H1 (cell line): ENCODE data around the gene TGM1. TPM values are rescaled to one million over a fixed set of nuclear protein-coding genes. Genes with fewer than 3 reads are reported as not detected.

Experiments
- CBX5 ChIP-seq: fragments of 300-800, 300-1000 bp; sonication (generic); IDR thresholded peaks from 2 replicates; pipeline ENCODE4 v1.7.1; 2016; ENCODE audit warnings: antibody characterized with exemption, low read length, low read depth
- CHD7 ChIP-seq: fragments of 300-600 bp; sonication (generic); IDR thresholded peaks from 2 replicates; pipeline ENCODE4 v1.7.1; 2012; ENCODE audit warnings: low read length, moderate library complexity, mild to moderate bottlenecking, inconsistent platforms; ENCODE audit not compliant: insufficient replicate concordance
- GTF2F1 ChIP-seq: IDR thresholded peaks from 2 replicates; pipeline ENCODE4 v1.6.1; 2012; ENCODE audit warnings: low read depth, low read length, improper control_type of control experiment, borderline replicate concordance
- HDAC2 ChIP-seq, 2 experiments: fragments of 300-600 bp in 1 of 2; sonication (generic) in 1 of 2; IDR thresholded peaks; 2 replicates each; pipeline ENCODE4 v1.6.1; 2011 to 2012; ENCODE audit warnings: low read depth in 2 of 2, low read length in 2 of 2, mild to moderate bottlenecking in 2 of 2, moderate library complexity in 2 of 2, borderline replicate concordance in 1 of 2, inconsistent platforms in 1 of 2
- RAD21 ChIP-seq, 2 experiments: IDR thresholded peaks in 1 of 2; conservative IDR thresholded peaks in 1 of 2; 2 replicates each; pipeline ENCODE4 v1.6.1; 2011; ENCODE audit warnings: low read depth in 2 of 2, low read length in 2 of 2, improper control_type of control experiment in 1 of 2, inconsistent platforms in 1 of 2, mild to moderate bottlenecking in 1 of 2, moderate library complexity in 1 of 2
- polyA plus RNA-seq, 7 experiments: library from polyadenylated mRNA; depleted of rRNA in 3 of 7; stranded (reverse) in 5 of 7; unstranded in 2 of 7; fragments of >200 nt in 5 of 7; fragments of 200-250 nt in 2 of 7; gene quantifications; 1 replicate in 5 of 7; 2 replicates in 1 of 7; 4 replicates in 1 of 7; pipeline versions ENCODE4 v1.2.1 to v1.2.3, GENCODE V29; 2011 to 2013; ENCODE audit warnings: missing spikeins in 2 of 7, mixed read lengths in 2 of 7
- total RNA-seq: library from RNA; stranded (reverse); fragmentation: NEBNext Ultra II Directional; extraction: Animal tissue kit (Norgen Biotek cat#: 25700); gene quantifications from 2 replicates; pipeline ENCODE4 v1.2.1, GENCODE V29; 2021

Gene TGM1
- total and polyA plus RNA-seq, 2 of the 8 experiments (the other 6 are each of a cell fraction or from before 2014, with no cell fraction given) = 1.8 to 2.2 TPM

GRCh38 chr14:24272467-24272866 is 9.5 kb upstream of the TGM1 start (continued):
- TF ChIP-seq CHD7 (no peak), CBX5 (no peak), HDAC2 (IDR thresholded peaks at IDR 0.05; ENCODE audit: borderline replicate concordance in 1 of 2, low read depth in 2 of 2, low read length in 2 of 2) (no peak), RAD21 (IDR thresholded peaks at IDR 0.05 in 1 of 2, conservative IDR thresholded peaks at IDR 0.05 in 1 of 2; ENCODE audit: low read depth in 2 of 2, low read length in 2 of 2) (no peak), GTF2F1 (no peak)
